ENCODE measurements around the gene DLG4.
"Not testable (repeated sequence)": the region's sequence is repeated elsewhere in the genome, so short reads cannot be mapped to it uniquely, and the experiment has no call there.

DLG4 gene

GRCh38 chr17:7249214-7249613 is 29.6 kb upstream of the DLG4 start:
- no peak for DNase-seq

GRCh38 chr17:7248796-7249195 is 29.2 kb upstream of the DLG4 start:
- no peak for DNase-seq

- no peak for DNase-seq
Measured at GRCh38 chr17:7246779-7247178, 27.1 kb upstream of the DLG4 start.

- DNase-seq, result not testable (repeated sequence)
Measured at GRCh38 chr17:7243838-7244237, 24.2 kb upstream of the DLG4 start.

GRCh38 chr17:7243453-7243729 is 23.8 kb upstream of the DLG4 start:
- DNase-seq, result no peak

- peak; percentile 91 for DNase-seq
Measured at GRCh38 chr17:7242717-7243452, 23.2 kb upstream of the DLG4 start.

- DNase-seq, result peak; percentile 91
Measured at GRCh38 chr17:7241783-7242716, 22.4 kb upstream of the DLG4 start, which contains the start of gene GABARAP. TSS of gene GABARAP (minus strand) at chr17:7242449. CDS start at chr17:7242330, 119 bp downstream.

GRCh38 chr17:7241090-7241733 is 21.6 kb upstream of the DLG4 start:
- no peak for DNase-seq

- no peak for DNase-seq
Measured at GRCh38 chr17:7240375-7240774, 20.7 kb upstream of the DLG4 start.

GRCh38 chr17:7239091-7240027 is 19.7 kb upstream of the DLG4 start, which contains the start of gene PHF23:
TSS of gene PHF23 (minus strand) at chr17:7239457. CDS start at chr17:7239279, 178 bp downstream.
- peak; percentile 93 for DNase-seq

GRCh38 chr17:7238420-7239090 is 18.9 kb upstream of the DLG4 start:
- DNase-seq, result no peak

GRCh38 chr17:7237761-7238419 is 18.3 kb upstream of the DLG4 start:
- DNase-seq, result peak; percentile 65

GRCh38 chr17:7237266-7237760 is 17.7 kb upstream of the DLG4 start:
- no peak for DNase-seq

- DNase-seq, result no peak
Measured at GRCh38 chr17:7236808-7237207, 17.2 kb upstream of the DLG4 start.

GRCh38 chr17:7235693-7236665 is 16.3 kb upstream of the DLG4 start:
- DNase-seq, result no peak

GRCh38 chr17:7234083-7234951 is 14.7 kb upstream of the DLG4 start, which contains the start of gene DVL2:
TSS of gene DVL2 (minus strand) at chr17:7234517. CDS start at chr17:7234262, 255 bp downstream.
- DNase-seq, result peak; percentile 94

- DNase-seq, result no peak
Measured at GRCh38 chr17:7233701-7234082, 14.1 kb upstream of the DLG4 start.

GRCh38 chr17:7232114-7232513 is 12.5 kb upstream of the DLG4 start:
- DNase-seq, result no peak

Data from effector CD4-positive, alpha-beta T cell (primary cell).